ENCODE results near the gene MYH14. TPM values are rescaled to one million over a fixed set of nuclear protein-coding genes. Genes with fewer than 3 reads are reported as not detected.

Gene MYH14
- total RNA-seq (48.9 and 64.4 TPM in 2 replicates), polyA plus RNA-seq (31.7 and 40.9 TPM in 2 replicates)

- TF ChIP-seq EZH2 (IDR thresholded peaks at IDR 0.05; ENCODE audit: borderline replicate concordance) (no peak), CTCF (IDR thresholded peaks at IDR 0.05; ENCODE audit: poor library complexity) (no peak), EZH2phosphoT487 (IDR thresholded peaks at IDR 0.05; ENCODE audit: low read depth, severe bottlenecking, unreplicated experiment) (no peak)
- H3K9me3 ChIP-seq (ENCODE audit: low read depth): no peaks in the 10 kb centered on the region
- 8% methylated on average over 54 of the region's 78 CpGs for WGBS (ENCODE audit: low lambda C conversion rate, missing lambda C conversion rate)
- H3K4me3 ChIP-seq: peak within 1 kb of the TSS; percentile 72
- peaks cover 13% of the 10 kb centered on the region for H3K79me2 ChIP-seq
- H3K36me3 ChIP-seq (replicated peaks; ENCODE audit: insufficient read depth, low read depth): no peaks in the 10 kb centered on the region
- peak within 1 kb of the TSS; percentile 85 for H3K4me2 ChIP-seq
- H3K9me2 ChIP-seq (replicated peaks; ENCODE audit: insufficient read depth): no peaks in the 10 kb centered on the region
- H3K4me1 ChIP-seq (ENCODE audit: insufficient read depth): peaks cover 13% of the 10 kb centered on the region
- peak within 1 kb of the TSS; percentile 47 for H2AFZ ChIP-seq
- H3K27ac ChIP-seq: peak within 1 kb of the TSS; percentile 92
- H4K20me1 ChIP-seq (ENCODE audit: insufficient read depth, poor library complexity, severe bottlenecking): no peaks in the 10 kb centered on the region
- H3K27me3 ChIP-seq: peaks cover 10% of the 10 kb centered on the region
- DNase-seq (ENCODE audit: low spot score): peak; percentile 96
These were observed at the start of gene MYH14 for GRCh38 chr19:50203281-50204080. MYH14 (plus strand) TSS chr19:50203622; CDS start chr19:50210366, 6,744 bp downstream.

GRCh38 chr19:50154529-50154928 lies 48.9 kb upstream of the MYH14 start:
- H3K36me3 ChIP-seq (replicated peaks; ENCODE audit: insufficient read depth, low read depth): no peaks in the 10 kb centered on the region
- H3K27me3 ChIP-seq: no peaks in the 10 kb centered on the region
- H3K4me3 ChIP-seq: no peak overlapping the region
- no peak for DNase-seq (ENCODE audit: low spot score)
- H2AFZ ChIP-seq: no peak overlapping the region
- no peak overlapping the region for H3K27ac ChIP-seq
- H3K9me3 ChIP-seq (ENCODE audit: low read depth): no peaks in the 10 kb centered on the region
- H3K79me2 ChIP-seq: no peaks in the 10 kb centered on the region
- no peak overlapping the region for H3K4me2 ChIP-seq
- H4K20me1 ChIP-seq (ENCODE audit: insufficient read depth, poor library complexity, severe bottlenecking): no peaks in the 10 kb centered on the region
- no peaks in the 10 kb centered on the region for H3K9me2 ChIP-seq (replicated peaks; ENCODE audit: insufficient read depth)
- no peaks in the 10 kb centered on the region for H3K4me1 ChIP-seq (ENCODE audit: insufficient read depth)
- WGBS (ENCODE audit: low lambda C conversion rate, missing lambda C conversion rate): 87% methylated on average over 8 of the region's 16 CpGs
- TF ChIP-seq EZH2 (IDR thresholded peaks at IDR 0.05; ENCODE audit: borderline replicate concordance) (no peak), EZH2phosphoT487 (IDR thresholded peaks at IDR 0.05; ENCODE audit: low read depth, severe bottlenecking, unreplicated experiment) (no peak), CTCF (IDR thresholded peaks at IDR 0.05; ENCODE audit: poor library complexity) (no peak)

- H3K9me3 ChIP-seq (ENCODE audit: low read depth): no peaks in the 10 kb centered on the region
- H3K27me3 ChIP-seq: no peaks in the 10 kb centered on the region
- no peak for DNase-seq (ENCODE audit: low spot score)
- no peaks in the 10 kb centered on the region for H3K9me2 ChIP-seq (replicated peaks; ENCODE audit: insufficient read depth)
- TF ChIP-seq EZH2phosphoT487 (IDR thresholded peaks at IDR 0.05; ENCODE audit: low read depth, severe bottlenecking, unreplicated experiment): no peak
- TF ChIP-seq EZH2 (IDR thresholded peaks at IDR 0.05; ENCODE audit: borderline replicate concordance): no peak
- TF ChIP-seq CTCF (IDR thresholded peaks at IDR 0.05; ENCODE audit: poor library complexity): no peak
- 74% methylated on average over 8 of the region's 8 CpGs for WGBS (ENCODE audit: low lambda C conversion rate, missing lambda C conversion rate)
- H4K20me1 ChIP-seq (ENCODE audit: insufficient read depth, poor library complexity, severe bottlenecking): no peaks in the 10 kb centered on the region
- H3K4me3 ChIP-seq: no peak overlapping the region
- no peak overlapping the region for H3K27ac ChIP-seq
- H3K4me1 ChIP-seq (ENCODE audit: insufficient read depth): no peaks in the 10 kb centered on the region
- H3K36me3 ChIP-seq (replicated peaks; ENCODE audit: insufficient read depth, low read depth): no peaks in the 10 kb centered on the region
- no peak overlapping the region for H3K4me2 ChIP-seq
- no peak overlapping the region for H2AFZ ChIP-seq
- H3K79me2 ChIP-seq: no peaks in the 10 kb centered on the region
These were observed 47.8 kb upstream of the MYH14 start for GRCh38 chr19:50155520-50156109.
